PC-9 (cell line): ENCODE results near the gene EYA3. TPM values are rescaled to one million over a fixed set of nuclear protein-coding genes. Genes with fewer than 3 reads are reported as not detected.

Source experiments
- BruUV-seq: library from RNA; stranded (reverse); fragments of 400-500 nt; replicated peaks from 2 replicates; lab custom pipeline; 2021; lab: Mats Ljungman, UMichigan
- CTCF ChIA-PET: fragments of 300-600 bp; sonication (Branson Sonifier 250); formaldehyde crosslinking; loops from one replicate; lab custom pipeline; 2022; ENCODE audit warnings: antibody characterized with exemption; lab: Charles Lee
- POLR2A ChIA-PET: fragments of 300-600 bp; sonication (Branson Sonifier 250); formaldehyde crosslinking; loops from one replicate; lab custom pipeline; 2022; ENCODE audit warnings: antibody characterized with exemption; ENCODE audit not compliant: unreplicated experiment; lab: Charles Lee
- DNase-seq, 2 experiments: peaks; one replicate each; pipeline versions ENCODE4 v3.0.0 to v3.0.0-alpha.2; 2015 to 2022; ENCODE audit warnings: mixed read lengths in 1 of 2
- H2AFZ ChIP-seq: fragments of 200-600 bp; sonication (generic); 2 replicates; pipeline ENCODE4 v1.8.1; 2017; ENCODE audit warnings: antibody characterized with exemption
- H3F3A ChIP-seq: fragments of 200-600 bp; sonication (generic); 2 replicates; pipeline ENCODE4 v1.8.1; 2017; ENCODE audit warnings: antibody characterized with exemption, mild to moderate bottlenecking, low read depth; ENCODE audit not compliant: insufficient read depth
- H3K27ac ChIP-seq: fragments of 200-600 bp; sonication (generic); 2 replicates; pipeline ENCODE4 v1.6.1; 2016; ENCODE audit warnings: mixed run types
- H3K27me3 ChIP-seq: fragments of 200-600 bp; sonication (generic); 2 replicates; pipeline ENCODE4 v1.6.1; 2016; ENCODE audit warnings: low read depth, mixed run types; ENCODE audit not compliant: insufficient read depth
- H3K36me3 ChIP-seq: fragments of 200-600 bp; sonication (generic); 2 replicates; pipeline ENCODE4 v1.6.1; 2016; ENCODE audit warnings: low read depth, mixed run types
- H3K4me1 ChIP-seq: fragments of 200-600 bp; sonication (generic); replicated peaks from 2 replicates; pipeline ENCODE4 v1.6.1; 2016; ENCODE audit warnings: mixed run types; ENCODE audit not compliant: insufficient read depth
- H3K4me2 ChIP-seq: fragments of 200-600 bp; sonication (generic); 2 replicates; pipeline ENCODE4 v1.6.1; 2017; ENCODE audit warnings: mixed run types
- H3K4me3 ChIP-seq: fragments of 200-600 bp; sonication (generic); 2 replicates; pipeline ENCODE4 v1.6.1; 2016; ENCODE audit warnings: mixed run types
- H3K79me2 ChIP-seq: fragments of 200-600 bp; sonication (generic); 2 replicates; pipeline ENCODE4 v1.6.1; 2017; ENCODE audit warnings: low read depth, mixed run types
- H3K9me2 ChIP-seq: fragments of 200-600 bp; sonication (generic); 2 replicates; pipeline ENCODE4 v1.8.1; 2017; ENCODE audit warnings: mild to moderate bottlenecking; ENCODE audit not compliant: insufficient read depth
- H3K9me3 ChIP-seq: fragments of 200-600 bp; sonication (generic); 2 replicates; pipeline ENCODE4 v1.8.1; 2016; ENCODE audit warnings: low read depth; ENCODE audit not compliant: insufficient read depth
- H4K20me1 ChIP-seq: fragments of 200-600 bp; sonication (generic); 2 replicates; pipeline ENCODE4 v1.8.1; 2017; ENCODE audit not compliant: insufficient read depth
- EZH2 ChIP-seq: fragments of 200-600 bp; sonication (generic); IDR thresholded peaks from 2 replicates; pipeline ENCODE4 v1.8.0; 2017; ENCODE audit warnings: antibody characterized with exemption, low read depth
- intact Hi-C: fragments of 100-400 bp; cut with micrococcal nuclease; formaldehyde crosslinking; loops from one replicate; pipeline ENCODE4 v1.10.0; 2022; ENCODE audit not compliant: unreplicated experiment
- total RNA-seq: library from RNA; stranded (reverse); gene quantifications from 2 replicates; pipeline ENCODE4 v1.2.3, GENCODE V29; 2021
- TF ChIP-seq, protein P1 (sequence below): fragments of 200-600 bp; sonication (generic); conservative IDR thresholded peaks from 2 replicates; pipeline ENCODE4 v1.6.1; 2017; ENCODE audit warnings: mixed run types, antibody characterized with exemption, mild to moderate bottlenecking, moderate library complexity

EYA3 gene
- total RNA-seq, 1 experiment from 2014 or later: 19.0 TPM

DNA sequence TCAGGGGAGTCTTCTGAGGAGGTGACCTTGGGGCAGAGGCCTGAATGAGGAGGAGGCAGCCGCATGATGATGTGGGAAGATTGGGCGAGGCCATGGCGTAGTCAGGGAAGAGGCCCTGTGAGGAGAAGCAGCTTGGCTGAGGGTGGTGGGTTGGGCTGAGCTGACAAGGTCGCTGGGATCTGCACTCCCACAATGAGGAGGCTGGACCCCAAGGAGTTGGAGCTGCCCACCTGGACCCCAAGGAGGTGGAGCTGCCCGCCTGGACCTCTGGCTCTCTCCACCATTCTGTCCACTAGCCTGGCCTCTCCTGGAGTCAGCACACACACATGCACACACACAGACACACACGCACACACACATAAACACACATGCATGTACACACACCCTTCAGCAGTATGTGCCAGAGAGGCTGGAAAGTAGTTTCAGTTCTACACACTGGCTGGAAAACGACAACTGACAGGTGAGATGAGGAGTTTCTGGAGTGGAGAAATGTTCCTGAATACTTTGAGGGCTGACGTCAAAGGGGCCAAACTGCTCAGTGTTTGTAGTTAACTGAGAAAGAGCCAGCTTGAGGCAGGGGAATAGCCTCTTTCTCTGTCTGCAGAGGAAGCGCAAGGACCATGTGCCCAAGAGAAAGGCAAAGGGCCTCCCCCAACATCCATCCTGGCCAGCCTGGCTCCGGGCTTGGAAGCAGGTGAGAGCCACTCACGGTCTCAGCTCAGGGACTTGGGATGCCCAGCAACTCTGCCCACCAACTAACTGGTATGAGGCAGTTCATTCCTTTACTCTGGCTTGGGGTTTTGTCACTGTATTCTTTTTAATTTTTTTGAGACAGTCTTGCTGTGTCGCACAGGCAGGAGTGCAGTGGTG is 146.5 kb downstream of the EYA3 start:
- CTCF ChIA-PET: interaction anchor here (0.6 kb wide), 1 partner anchor 25 kb away, joined by 3 read pairs; no protein-coding TSS in a partner anchor
- intact Hi-C loops: no loop called here
- POLR2A ChIA-PET: no interaction called here

DNA sequence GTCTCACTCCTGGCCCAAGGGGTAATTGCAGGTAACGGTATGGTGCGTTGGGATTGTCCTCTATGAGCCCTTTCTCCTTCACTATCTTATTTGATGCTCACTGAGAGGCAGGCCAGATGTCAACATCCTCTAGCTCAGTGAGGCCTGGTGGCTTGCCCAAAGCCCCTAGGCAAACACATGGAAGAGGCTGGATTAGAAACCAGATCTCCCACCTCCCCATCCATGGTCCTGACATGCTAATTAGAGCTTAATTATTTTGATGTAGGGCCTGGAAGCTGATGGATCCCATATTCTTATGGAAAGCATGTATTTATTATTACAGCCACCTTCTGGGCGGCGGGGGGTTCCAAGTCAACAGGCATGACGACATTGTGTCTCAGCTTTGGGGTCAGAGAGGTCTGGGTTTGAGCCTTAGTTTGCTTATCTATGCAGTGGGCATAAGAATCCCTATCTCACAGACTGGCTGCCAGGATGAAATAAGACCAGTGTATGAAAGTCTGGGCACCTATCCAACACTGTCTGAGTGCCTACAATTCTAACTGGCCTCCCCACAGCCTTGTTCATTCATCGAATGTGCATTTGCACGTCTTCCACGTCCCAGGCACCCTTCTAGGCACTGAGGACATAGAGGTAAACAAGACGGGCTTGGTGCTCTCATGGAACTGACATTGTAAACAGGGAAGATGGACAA is 147.4 kb downstream of the EYA3 start:
- Histone ChIP-seq H3K79me2 (no peaks in the 10 kb centered on the region), H3K4me1 (peaks cover 14% of the 10 kb centered on the region), H3K36me3 (no peaks in the 10 kb centered on the region), H2AFZ (no peak overlapping the region), H3K9me3 (no peaks in the 10 kb centered on the region), H4K20me1 (no peaks in the 10 kb centered on the region), H3K27ac (no peak overlapping the region), H3K4me2 (no peak overlapping the region), H3F3A (peaks cover 11% of the 10 kb centered on the region; the same call in 1 of the 2 replicates), H3K27me3 (no peaks in the 10 kb centered on the region), H3K4me3 (no peak overlapping the region), H3K9me2 (no peaks in the 10 kb centered on the region)
- no peak for DNase-seq
- no TSS peak for BruUV-seq
- CTCF ChIA-PET: interaction anchor here (0.6 kb wide), 1 partner anchor 26 kb away, joined by 3 read pairs; no protein-coding TSS in a partner anchor
- TF ChIP-seq, protein P1, sequence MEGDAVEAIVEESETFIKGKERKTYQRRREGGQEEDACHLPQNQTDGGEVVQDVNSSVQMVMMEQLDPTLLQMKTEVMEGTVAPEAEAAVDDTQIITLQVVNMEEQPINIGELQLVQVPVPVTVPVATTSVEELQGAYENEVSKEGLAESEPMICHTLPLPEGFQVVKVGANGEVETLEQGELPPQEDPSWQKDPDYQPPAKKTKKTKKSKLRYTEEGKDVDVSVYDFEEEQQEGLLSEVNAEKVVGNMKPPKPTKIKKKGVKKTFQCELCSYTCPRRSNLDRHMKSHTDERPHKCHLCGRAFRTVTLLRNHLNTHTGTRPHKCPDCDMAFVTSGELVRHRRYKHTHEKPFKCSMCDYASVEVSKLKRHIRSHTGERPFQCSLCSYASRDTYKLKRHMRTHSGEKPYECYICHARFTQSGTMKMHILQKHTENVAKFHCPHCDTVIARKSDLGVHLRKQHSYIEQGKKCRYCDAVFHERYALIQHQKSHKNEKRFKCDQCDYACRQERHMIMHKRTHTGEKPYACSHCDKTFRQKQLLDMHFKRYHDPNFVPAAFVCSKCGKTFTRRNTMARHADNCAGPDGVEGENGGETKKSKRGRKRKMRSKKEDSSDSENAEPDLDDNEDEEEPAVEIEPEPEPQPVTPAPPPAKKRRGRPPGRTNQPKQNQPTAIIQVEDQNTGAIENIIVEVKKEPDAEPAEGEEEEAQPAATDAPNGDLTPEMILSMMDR: no peak
- no peak for TF ChIP-seq EZH2
- POLR2A ChIA-PET: no interaction called here
- intact Hi-C loops: no loop called here

More for the DNA sequence above, 146.5 kb downstream of the EYA3 start:
- H3F3A ChIP-seq: peaks cover 11% of the 10 kb centered on the region; the same call in 1 of the 2 replicates
- no peaks in the 10 kb centered on the region for H3K27me3 ChIP-seq
- H3K9me3 ChIP-seq: no peaks in the 10 kb centered on the region
- TF ChIP-seq EZH2: no peak
- TF ChIP-seq, protein P1: no peak
- BruUV-seq: no TSS peak
- no peak for DNase-seq
- no peaks in the 10 kb centered on the region for H3K9me2 ChIP-seq
- H3K79me2 ChIP-seq: no peaks in the 10 kb centered on the region
- H3K27ac ChIP-seq: no peak overlapping the region
- H3K4me3 ChIP-seq: no peak overlapping the region
- H3K36me3 ChIP-seq: no peaks in the 10 kb centered on the region
- H3K4me2 ChIP-seq: no peak overlapping the region
- no peaks in the 10 kb centered on the region for H4K20me1 ChIP-seq
- no peak overlapping the region for H2AFZ ChIP-seq
- H3K4me1 ChIP-seq: peaks cover 14% of the 10 kb centered on the region

GRCh38 chr1:27940297-27940696 is 148.1 kb downstream of the EYA3 start:
- Histone ChIP-seq H3K4me3 (no peak overlapping the region), H3K9me2 (no peaks in the 10 kb centered on the region), H3K79me2 (no peaks in the 10 kb centered on the region), H3K27ac (no peak overlapping the region), H3K27me3 (no peaks in the 10 kb centered on the region), H2AFZ (no peak overlapping the region), H3K9me3 (no peaks in the 10 kb centered on the region), H4K20me1 (no peaks in the 10 kb centered on the region), H3K4me1 (peaks cover 18% of the 10 kb centered on the region), H3F3A (peaks cover 11% of the 10 kb centered on the region; the same call in 1 of the 2 replicates), H3K36me3 (no peaks in the 10 kb centered on the region), H3K4me2 (no peak overlapping the region)
- no TSS peak for BruUV-seq
- TF ChIP-seq EZH2: no peak
- TF ChIP-seq, protein P1: 0 out of 2 replicates have a peak, but pooled peaks have one; percentile 30
- ChIA-PET CTCF (no interaction called here), POLR2A (no interaction called here)
- intact Hi-C loops: no loop called here
- no peak for DNase-seq
